Retinal pigment epithelial cell (primary cell): ENCODE results near the gene RNU6-7.
A peak's percentile ranks its signal among the peaks of the same experiment; 100 is the strongest.

Experiments
- DNase-seq: peaks from one replicate; pipeline ENCODE4 v3.0.0-alpha.2; 2010; ENCODE audit warnings: low read depth
- H3K4me3 ChIP-seq: 2 replicates; pipeline ENCODE4 v1.5.1; 2011; ENCODE audit warnings: mild to moderate bottlenecking, low read length, control low read depth, moderate library complexity
- CTCF ChIP-seq: conservative IDR thresholded peaks from 2 replicates; pipeline ENCODE4 v1.5.1; 2011; ENCODE audit warnings: low read depth, low read length, control low read depth, inconsistent platforms

RNU6-7 gene

GRCh38 chr14:32202998-32203882 is 1.4 kb downstream of the RNU6-7 start, which contains the start of gene RNU6-8:
TSS of gene RNU6-8 (minus strand) at chr14:32203269.
- DNase-seq = peak; percentile 67
- peak within 1 kb of the TSS; percentile 86 for H3K4me3 ChIP-seq
- TF ChIP-seq CTCF = no peak

GRCh38 chr14:32203928-32204357 is 2.1 kb downstream of the RNU6-7 start:
- TF ChIP-seq CTCF = no peak
- DNase-seq = no peak
- H3K4me3 ChIP-seq = peak overlapping the region; percentile 86

DNA sequence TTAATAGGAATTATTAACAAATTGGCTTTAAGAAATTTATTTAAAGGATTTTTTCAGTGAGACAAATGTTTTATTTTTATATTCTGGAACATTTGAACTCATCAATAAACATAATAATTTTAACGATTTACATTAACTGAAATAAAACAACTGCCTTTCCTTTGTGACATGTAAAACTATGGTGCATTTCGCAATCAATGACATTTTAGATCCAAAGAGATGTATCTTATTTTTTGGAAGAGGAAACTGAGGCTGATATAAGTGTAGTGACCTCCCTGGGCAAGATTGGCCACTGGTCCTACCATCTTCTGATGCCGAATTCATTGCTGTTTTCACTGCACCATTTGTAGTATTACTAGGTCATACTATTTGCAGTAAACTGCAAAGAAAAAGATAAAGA is 3.7 kb downstream of the RNU6-7 start:
- no peak for DNase-seq
- H3K4me3 ChIP-seq = no peak overlapping the region
- no peak for TF ChIP-seq CTCF

DNA sequence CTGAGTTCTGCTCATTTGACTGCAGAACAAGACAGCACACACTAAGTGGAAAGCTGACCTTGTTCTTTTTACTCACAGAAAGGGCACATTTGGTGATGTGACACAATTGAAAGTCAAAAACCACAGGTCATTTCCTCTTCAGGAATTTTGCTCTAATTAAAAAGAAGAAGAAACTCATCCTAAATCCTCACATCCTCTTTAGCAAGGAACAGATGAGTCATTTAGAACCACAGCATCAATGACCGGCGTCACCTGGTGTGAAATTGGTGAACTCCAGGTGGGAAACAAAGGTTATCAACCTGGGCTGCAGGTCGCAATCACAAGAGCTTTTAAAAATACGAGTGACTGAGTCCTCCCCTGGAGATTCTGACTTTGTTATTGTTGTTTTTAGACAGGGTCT is 4.1 kb downstream of the RNU6-7 start:
- no peak for DNase-seq
- TF ChIP-seq CTCF = no peak
- H3K4me3 ChIP-seq = no peak overlapping the region

DNA sequence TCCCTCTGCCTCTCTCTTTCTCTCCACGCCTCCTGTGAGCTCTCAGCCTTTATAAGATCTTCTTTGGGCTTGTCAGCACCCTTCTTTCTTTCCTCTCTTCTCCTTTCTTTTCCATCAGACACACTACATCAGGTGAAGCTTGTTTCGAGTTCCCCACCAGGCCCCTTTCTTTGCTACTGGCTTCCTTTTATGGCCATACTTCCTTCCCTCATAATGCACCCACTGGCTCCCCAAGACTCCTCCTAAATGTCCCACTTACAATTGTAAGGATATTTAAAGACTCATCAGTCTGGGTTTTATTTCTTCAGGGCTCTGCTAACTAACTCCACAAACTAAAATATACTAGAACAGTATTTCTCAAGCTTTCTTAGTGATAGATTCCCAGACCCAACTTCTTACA is 4.7 kb downstream of the RNU6-7 start:
- no peak for TF ChIP-seq CTCF
- no peak for DNase-seq
- H3K4me3 ChIP-seq = no peak overlapping the region

GRCh38 chr14:32208490-32208889 is 6.6 kb downstream of the RNU6-7 start:
- H3K4me3 ChIP-seq = no peak overlapping the region
- DNase-seq = no peak
- TF ChIP-seq CTCF = no peak

- DNase-seq = no peak
- no peak for TF ChIP-seq CTCF
- no peak overlapping the region for H3K4me3 ChIP-seq
These were observed 7.6 kb downstream of the RNU6-7 start for GRCh38 chr14:32209471-32209870.
